ENCODE data around the gene CLDN22. TPM values are rescaled to one million over a fixed set of nuclear protein-coding genes. Genes with fewer than 3 reads are reported as not detected.

The CLDN22 gene
- total and polyA plus RNA-seq, 10 of the 15 experiments (the other 5 are each of a cell fraction or from before 2014, with no cell fraction given), result not detected

- TF ChIP-seq ZBTB11 (CRISPR knock-in tag; IDR thresholded peaks at IDR 0.05) (no peak), CEBPB (IDR thresholded peaks at IDR 0.05; ENCODE audit: borderline replicate concordance in 1 of 2, low read depth in 2 of 2, low read length in 2 of 2) (no peak)
Measured at GRCh38 chr4:183303301-183303700, 16.8 kb downstream of the CLDN22 start (continued).

GRCh38 chr4:183300655-183301054, 19.4 kb downstream of the CLDN22 start:
- no peak overlapping the region for H3K4me2 ChIP-seq (ENCODE audit: control insufficient read depth, insufficient read depth)
- no peak overlapping the region for H2AFZ ChIP-seq (ENCODE audit: control insufficient read depth, low read depth, low read length)
- ChIA-PET RAD21 (ENCODE audit: unreplicated experiment) (no interaction called here), SMC1A (ENCODE audit: uncharacterized antibody, unreplicated experiment) (no interaction called here), POLR2A (no interaction called here), CTCF (interaction anchor here (0.6 kb wide), 1 partner anchor 95 kb away, joined by 3 read pairs; no protein-coding TSS in a partner anchor)
- H3K4me1 ChIP-seq (ENCODE audit: control insufficient read depth, insufficient read depth, low read length), result no peaks in the 10 kb centered on the region
- H3K79me2 ChIP-seq (ENCODE audit: control insufficient read depth, insufficient read depth, low read length), result no peaks in the 10 kb centered on the region
- H3K27ac ChIP-seq (ENCODE audit: control insufficient read depth, insufficient read depth), result no peak overlapping the region
- intact Hi-C loops (cut with micrococcal nuclease; ENCODE audit: unreplicated experiment), result no loop called here
- ATAC-seq (no peak), FAIRE-seq (no peak), DNase-seq (ENCODE audit: low read depth, low spot score) (no peak)
- in situ Hi-C loops (cut with MboI), result no loop called here
- 60% methylated on average over 5 of the region's 5 CpGs for WGBS (ENCODE audit: insufficient coverage, insufficient replicate concordance, low lambda C conversion rate, missing lambda C conversion rate)
- BruUV-seq (replicated peaks), result no TSS peak
- no peak overlapping the region for H3K4me3 ChIP-seq
- no peaks in the 10 kb centered on the region for H3K9me3 ChIP-seq (replicated peaks; ENCODE audit: control insufficient read depth, insufficient read depth, low read length)
- no peaks in the 10 kb centered on the region for H3K27me3 ChIP-seq (replicated peaks in 1 of 2; ENCODE audit: control insufficient read depth in 2 of 2, insufficient read depth in 2 of 2, low read length in 1 of 2)
- H3K36me3 ChIP-seq (ENCODE audit: control insufficient read depth in 2 of 2, insufficient read depth in 2 of 2, low read length in 1 of 2), result no peaks in the 10 kb centered on the region
- no peaks in the 10 kb centered on the region for H4K20me1 ChIP-seq (ENCODE audit: control insufficient read depth, insufficient read depth)
- H3K9ac ChIP-seq (ENCODE audit: control insufficient read depth, insufficient read depth, low read length), result no peak overlapping the region
- no peak for TF ChIP-seq CHD2 (IDR thresholded peaks at IDR 0.05; ENCODE audit: borderline replicate concordance, low read depth, low read length)
- TF ChIP-seq ZBTB11 (CRISPR knock-in tag; IDR thresholded peaks at IDR 0.05), result no peak
- TF ChIP-seq ZNF217 (IDR thresholded peaks at IDR 0.05), result no peak
- no peak for TF ChIP-seq TCF3 (IDR thresholded peaks at IDR 0.05; ENCODE audit: borderline replicate concordance, insufficient read depth, low read depth, low read length)
- TF ChIP-seq SREBF2 (IDR thresholded peaks at IDR 0.05; ENCODE audit: low read length), result no peak
- TF ChIP-seq HDAC2 (IDR thresholded peaks at IDR 0.05), result no peak
- no peak for TF ChIP-seq SREBF1 (IDR thresholded peaks at IDR 0.05; ENCODE audit: low read length)
- no peak for TF ChIP-seq CBX5 (IDR thresholded peaks at IDR 0.05; ENCODE audit: low read depth)
- no peak for TF ChIP-seq ZBTB40 (IDR thresholded peaks at IDR 0.05; ENCODE audit: borderline replicate concordance)
- no peak for TF ChIP-seq SMC3 (IDR thresholded peaks at IDR 0.05; ENCODE audit: borderline replicate concordance, low read length)

Measured in GM12878 (cell line).